ENCODE results near the gene LDLRAD4. TPM values are rescaled to one million over a fixed set of nuclear protein-coding genes. Genes with fewer than 3 reads are reported as not detected.

Gene LDLRAD4
- total and polyA plus RNA-seq, 2 experiments from 2014 or later: 0.73 to 1.9 TPM

DNA sequence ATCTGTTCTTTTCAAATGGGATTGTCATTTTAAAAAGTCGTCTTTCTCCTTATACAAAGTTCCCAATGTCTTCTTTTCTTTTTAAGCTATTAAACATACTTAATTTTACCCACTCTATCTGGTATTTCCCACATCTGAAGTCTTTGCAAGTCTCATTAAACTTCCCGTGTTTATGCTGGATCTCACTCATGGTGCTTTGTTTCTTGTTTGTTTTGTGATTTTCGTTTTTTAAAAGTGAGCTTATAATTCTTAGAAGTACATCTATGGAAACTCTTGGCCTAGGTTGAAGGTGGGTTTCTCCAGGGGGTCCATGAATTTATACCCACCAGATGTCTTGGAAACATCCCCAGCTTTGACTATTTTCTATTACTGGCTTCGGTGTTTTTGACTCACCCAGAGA is 299.8 kb downstream of the LDLRAD4 start:
- Histone ChIP-seq H3K9me2 (ENCODE audit: insufficient read depth) (no peaks in the 10 kb centered on the region), H3K4me2 (no peak overlapping the region), H3K27me3 (ENCODE audit: insufficient read depth) (no peaks in the 10 kb centered on the region), H3K36me3 (ENCODE audit: insufficient read depth) (no peaks in the 10 kb centered on the region), H3F3A (replicated peaks; ENCODE audit: low read depth) (no peaks in the 10 kb centered on the region), H3K27ac (ENCODE audit: low read depth) (no peak overlapping the region), H3K4me1 (ENCODE audit: insufficient read depth) (no peaks in the 10 kb centered on the region), H2AFZ (no peak overlapping the region), H3K4me3 (no peak overlapping the region), H4K20me1 (replicated peaks; ENCODE audit: insufficient read depth) (no peaks in the 10 kb centered on the region), H3K79me2 (replicated peaks; ENCODE audit: insufficient read depth) (no peaks in the 10 kb centered on the region)
- TF ChIP-seq EZH2phosphoT487 (IDR thresholded peaks at IDR 0.05; ENCODE audit: unreplicated experiment): no peak
- DNase-seq (ENCODE audit: low spot score): no peak
- Mint-ChIP-seq H3K27ac (no peak overlapping the region), H3K4me1 (peaks cover 7% of the 10 kb centered on the region; the same call in 1 of the 3 replicates), H3K36me3 (ENCODE audit: low read depth) (no peaks in the 10 kb centered on the region), H3K4me3 (no peak overlapping the region), H3K27me3 (ENCODE audit: insufficient read depth, low read depth, poor library complexity) (no peaks in the 10 kb centered on the region), H3K9me3 (peaks cover 3% of the 10 kb centered on the region; the same call in 1 of the 3 replicates)
- ATAC-seq: no peak

DNA sequence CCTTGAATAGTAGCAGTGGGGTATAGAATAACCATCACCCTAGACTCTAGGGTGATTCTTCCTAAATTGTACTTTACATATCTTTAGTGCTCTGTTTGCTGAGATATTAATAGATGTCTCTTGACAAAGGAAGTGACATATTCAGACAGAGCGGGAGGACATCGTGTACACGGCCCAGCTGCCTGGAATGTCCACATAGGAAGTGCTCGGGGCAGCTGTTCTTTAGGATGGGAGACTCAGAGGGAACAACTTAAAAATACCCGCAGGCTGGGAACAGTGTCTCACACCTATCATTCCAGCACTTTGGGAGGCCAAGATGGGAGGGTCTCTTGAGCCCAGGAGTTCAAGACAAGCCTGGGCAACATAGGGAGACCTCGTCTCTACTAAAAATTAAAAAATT is 301.7 kb downstream of the LDLRAD4 start:
- Mint-ChIP-seq H3K4me1 (peaks cover 4% of the 10 kb centered on the region; the same call in 1 of the 3 replicates), H3K9me3 (peaks cover 3% of the 10 kb centered on the region; the same call in 1 of the 3 replicates), H3K36me3 (ENCODE audit: low read depth) (no peaks in the 10 kb centered on the region), H3K4me3 (no peak overlapping the region), H3K27me3 (ENCODE audit: insufficient read depth, low read depth, poor library complexity) (no peaks in the 10 kb centered on the region), H3K27ac (no peak overlapping the region)
- Histone ChIP-seq H3K27ac (ENCODE audit: low read depth) (no peak overlapping the region), H3K4me3 (no peak overlapping the region), H3K9me2 (ENCODE audit: insufficient read depth) (no peaks in the 10 kb centered on the region), H2AFZ (no peak overlapping the region), H3F3A (replicated peaks; ENCODE audit: low read depth) (no peaks in the 10 kb centered on the region), H3K36me3 (ENCODE audit: insufficient read depth) (no peaks in the 10 kb centered on the region), H3K4me1 (ENCODE audit: insufficient read depth) (no peaks in the 10 kb centered on the region), H3K27me3 (ENCODE audit: insufficient read depth) (no peaks in the 10 kb centered on the region), H4K20me1 (replicated peaks; ENCODE audit: insufficient read depth) (no peaks in the 10 kb centered on the region), H3K79me2 (replicated peaks; ENCODE audit: insufficient read depth) (no peaks in the 10 kb centered on the region), H3K4me2 (no peak overlapping the region)
- ATAC-seq (no peak), DNase-seq (ENCODE audit: low spot score) (no peak)
- TF ChIP-seq POLR2AphosphoS5 (IDR thresholded peaks at IDR 0.05; ENCODE audit: low read depth): no peak
- TF ChIP-seq, protein P1, sequence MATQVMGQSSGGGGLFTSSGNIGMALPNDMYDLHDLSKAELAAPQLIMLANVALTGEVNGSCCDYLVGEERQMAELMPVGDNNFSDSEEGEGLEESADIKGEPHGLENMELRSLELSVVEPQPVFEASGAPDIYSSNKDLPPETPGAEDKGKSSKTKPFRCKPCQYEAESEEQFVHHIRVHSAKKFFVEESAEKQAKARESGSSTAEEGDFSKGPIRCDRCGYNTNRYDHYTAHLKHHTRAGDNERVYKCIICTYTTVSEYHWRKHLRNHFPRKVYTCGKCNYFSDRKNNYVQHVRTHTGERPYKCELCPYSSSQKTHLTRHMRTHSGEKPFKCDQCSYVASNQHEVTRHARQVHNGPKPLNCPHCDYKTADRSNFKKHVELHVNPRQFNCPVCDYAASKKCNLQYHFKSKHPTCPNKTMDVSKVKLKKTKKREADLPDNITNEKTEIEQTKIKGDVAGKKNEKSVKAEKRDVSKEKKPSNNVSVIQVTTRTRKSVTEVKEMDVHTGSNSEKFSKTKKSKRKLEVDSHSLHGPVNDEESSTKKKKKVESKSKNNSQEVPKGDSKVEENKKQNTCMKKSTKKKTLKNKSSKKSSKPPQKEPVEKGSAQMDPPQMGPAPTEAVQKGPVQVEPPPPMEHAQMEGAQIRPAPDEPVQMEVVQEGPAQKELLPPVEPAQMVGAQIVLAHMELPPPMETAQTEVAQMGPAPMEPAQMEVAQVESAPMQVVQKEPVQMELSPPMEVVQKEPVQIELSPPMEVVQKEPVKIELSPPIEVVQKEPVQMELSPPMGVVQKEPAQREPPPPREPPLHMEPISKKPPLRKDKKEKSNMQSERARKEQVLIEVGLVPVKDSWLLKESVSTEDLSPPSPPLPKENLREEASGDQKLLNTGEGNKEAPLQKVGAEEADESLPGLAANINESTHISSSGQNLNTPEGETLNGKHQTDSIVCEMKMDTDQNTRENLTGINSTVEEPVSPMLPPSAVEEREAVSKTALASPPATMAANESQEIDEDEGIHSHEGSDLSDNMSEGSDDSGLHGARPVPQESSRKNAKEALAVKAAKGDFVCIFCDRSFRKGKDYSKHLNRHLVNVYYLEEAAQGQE (IDR thresholded peaks at IDR 0.05; ENCODE audit: unreplicated experiment): no peak
- TF ChIP-seq STAT1 (IDR thresholded peaks at IDR 0.05; ENCODE audit: unreplicated experiment): no peak
- no peak for TF ChIP-seq ZNF114 (CRISPR knock-in tag; IDR thresholded peaks at IDR 0.05)
- TF ChIP-seq EZH2phosphoT487 (IDR thresholded peaks at IDR 0.05; ENCODE audit: unreplicated experiment): no peak
- TF ChIP-seq, protein P2, sequence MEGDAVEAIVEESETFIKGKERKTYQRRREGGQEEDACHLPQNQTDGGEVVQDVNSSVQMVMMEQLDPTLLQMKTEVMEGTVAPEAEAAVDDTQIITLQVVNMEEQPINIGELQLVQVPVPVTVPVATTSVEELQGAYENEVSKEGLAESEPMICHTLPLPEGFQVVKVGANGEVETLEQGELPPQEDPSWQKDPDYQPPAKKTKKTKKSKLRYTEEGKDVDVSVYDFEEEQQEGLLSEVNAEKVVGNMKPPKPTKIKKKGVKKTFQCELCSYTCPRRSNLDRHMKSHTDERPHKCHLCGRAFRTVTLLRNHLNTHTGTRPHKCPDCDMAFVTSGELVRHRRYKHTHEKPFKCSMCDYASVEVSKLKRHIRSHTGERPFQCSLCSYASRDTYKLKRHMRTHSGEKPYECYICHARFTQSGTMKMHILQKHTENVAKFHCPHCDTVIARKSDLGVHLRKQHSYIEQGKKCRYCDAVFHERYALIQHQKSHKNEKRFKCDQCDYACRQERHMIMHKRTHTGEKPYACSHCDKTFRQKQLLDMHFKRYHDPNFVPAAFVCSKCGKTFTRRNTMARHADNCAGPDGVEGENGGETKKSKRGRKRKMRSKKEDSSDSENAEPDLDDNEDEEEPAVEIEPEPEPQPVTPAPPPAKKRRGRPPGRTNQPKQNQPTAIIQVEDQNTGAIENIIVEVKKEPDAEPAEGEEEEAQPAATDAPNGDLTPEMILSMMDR (conservative IDR thresholded peaks at IDR 0.05; ENCODE audit: low read depth in 2 of 2): no peak
- TF ChIP-seq JUNB (IDR thresholded peaks at IDR 0.05; ENCODE audit: unreplicated experiment): no peak
- TF ChIP-seq NANOG (IDR thresholded peaks at IDR 0.05; ENCODE audit: borderline replicate concordance): no peak
- TF ChIP-seq ZNF331 (CRISPR knock-in tag; IDR thresholded peaks at IDR 0.05; ENCODE audit: low read depth): no peak
- TF ChIP-seq, protein P3, sequence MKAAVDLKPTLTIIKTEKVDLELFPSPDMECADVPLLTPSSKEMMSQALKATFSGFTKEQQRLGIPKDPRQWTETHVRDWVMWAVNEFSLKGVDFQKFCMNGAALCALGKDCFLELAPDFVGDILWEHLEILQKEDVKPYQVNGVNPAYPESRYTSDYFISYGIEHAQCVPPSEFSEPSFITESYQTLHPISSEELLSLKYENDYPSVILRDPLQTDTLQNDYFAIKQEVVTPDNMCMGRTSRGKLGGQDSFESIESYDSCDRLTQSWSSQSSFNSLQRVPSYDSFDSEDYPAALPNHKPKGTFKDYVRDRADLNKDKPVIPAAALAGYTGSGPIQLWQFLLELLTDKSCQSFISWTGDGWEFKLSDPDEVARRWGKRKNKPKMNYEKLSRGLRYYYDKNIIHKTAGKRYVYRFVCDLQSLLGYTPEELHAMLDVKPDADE (IDR thresholded peaks at IDR 0.05): no peak
- TF ChIP-seq CREB1 (CRISPR knock-in tag; IDR thresholded peaks at IDR 0.05; ENCODE audit: low read depth): no peak
- TF ChIP-seq EZH2 (IDR thresholded peaks at IDR 0.05; ENCODE audit: low read depth, unreplicated experiment): no peak

All from GM23338 (cell line).